Upper lobe of left lung (tissue), 4 donors: Measurements from ENCODE around the gene LHFPL2.

Experiments
- CTCF ChIP-seq, 6 experiments: fragments of 450-650 bp in 4 of 6; fragments of 200-600 bp in 2 of 6; sonication (generic) in 2 of 6; IDR thresholded peaks; one replicate each; pipeline ENCODE4 v1.5.1; 2016 to 2019; ENCODE audit warnings: antibody characterized with exemption in 6 of 6
- POLR2A ChIP-seq, 4 donors: fragments of 450-650 bp; IDR thresholded peaks; one replicate each; pipeline ENCODE4 v1.5.1; 2016 to 2017; ENCODE audit warnings: antibody characterized with exemption in 4 of 4, mild to moderate bottlenecking in 2 of 4

DNA sequence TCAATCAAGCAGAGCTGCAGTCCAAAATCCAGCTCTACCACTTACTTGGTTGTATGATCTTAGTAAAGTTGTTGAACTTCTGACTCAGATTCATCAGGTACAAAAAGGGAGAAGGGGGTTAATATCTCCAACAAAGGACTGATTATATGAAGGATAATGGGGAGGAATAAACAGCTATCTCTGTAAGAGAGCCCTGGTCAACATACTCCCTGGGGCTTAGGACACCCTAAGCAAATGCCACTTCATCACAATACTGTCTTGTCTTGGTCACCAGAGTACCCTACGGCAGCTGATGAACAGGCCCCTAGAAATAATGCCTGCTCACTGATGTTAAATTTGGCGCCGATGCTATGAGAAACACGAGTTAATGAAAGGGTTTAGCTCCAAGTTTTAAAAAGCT is 34.8 kb downstream of the LHFPL2 start:
- no peak for TF ChIP-seq CTCF (IDR thresholded peaks at IDR 0.05)
- no peak for TF ChIP-seq POLR2A (IDR thresholded peaks at IDR 0.05)
